SIG-M5 treated with dmso at 0.1 percent for 504 hours (cell line): ENCODE data around the gene IQCF6.
"Not testable (repeated sequence)": the region's sequence is repeated elsewhere in the genome, so short reads cannot be mapped to it uniquely, and the experiment has no call there.

Experiments
- DNase-seq: peaks from one replicate; lab custom pipeline; 2025; ENCODE audit not compliant: unreplicated experiment; lab: John Stamatoyannopoulos, UW

Gene IQCF6

GRCh38 chr3:51773529-51774056, 5.4 kb downstream of the IQCF6 start:
- no peak for DNase-seq

GRCh38 chr3:51759203-51759602, 19.8 kb downstream of the IQCF6 start:
- no peak for DNase-seq

GRCh38 chr3:51753763-51754750, 25.0 kb downstream of the IQCF6 start:
- not testable (repeated sequence) for DNase-seq

- no peak for DNase-seq
Observed at GRCh38 chr3:51751287-51751686, 27.8 kb downstream of the IQCF6 start.

GRCh38 chr3:51750878-51751277, 28.2 kb downstream of the IQCF6 start:
- DNase-seq = no peak

GRCh38 chr3:51748327-51748726, 30.7 kb downstream of the IQCF6 start:
- DNase-seq = no peak

GRCh38 chr3:51747840-51748239, 31.2 kb downstream of the IQCF6 start:
- DNase-seq = no peak

- DNase-seq = peak; percentile 66
Observed at GRCh38 chr3:51742978-51743377, 36.1 kb downstream of the IQCF6 start.

- not testable (repeated sequence) for DNase-seq
Observed at GRCh38 chr3:51742320-51742719, 36.7 kb downstream of the IQCF6 start.

GRCh38 chr3:51739110-51739509, 39.9 kb downstream of the IQCF6 start:
- no peak for DNase-seq

GRCh38 chr3:51735950-51736349, 43.1 kb downstream of the IQCF6 start:
- no peak for DNase-seq

GRCh38 chr3:51735039-51735438, 44.0 kb downstream of the IQCF6 start:
- DNase-seq = no peak

GRCh38 chr3:51734572-51734907, 44.5 kb downstream of the IQCF6 start:
- DNase-seq = no peak

GRCh38 chr3:51733859-51734571, 45.0 kb downstream of the IQCF6 start:
- no peak for DNase-seq

- DNase-seq = no peak
Observed at GRCh38 chr3:51729042-51729633, 49.9 kb downstream of the IQCF6 start.
